ENCODE results near the gene STAT4.

DNA sequence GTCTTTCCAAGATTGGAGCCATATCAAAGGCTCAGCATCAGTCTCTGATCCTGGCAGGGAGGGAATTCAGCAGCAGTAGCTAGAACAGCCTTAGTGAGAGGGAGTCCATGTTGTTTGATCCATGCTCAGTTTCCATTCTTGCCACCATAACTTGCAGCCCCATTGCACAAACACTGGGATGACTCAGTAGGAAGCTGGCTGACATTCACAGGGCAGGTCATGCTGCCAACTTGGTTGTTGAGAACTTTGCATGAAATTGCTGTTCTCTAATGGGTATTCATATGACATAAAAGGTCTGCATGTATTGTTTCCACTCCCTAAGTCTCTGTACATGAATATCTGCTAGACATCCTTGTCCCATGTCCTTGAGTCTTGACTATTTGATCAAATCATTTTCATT is 29.9 kb upstream of the STAT4 start:
- TF ChIP-seq POLR2AphosphoS5 (IDR thresholded peaks at IDR 0.05; ENCODE audit: low read depth, low read length): no peak
- no peak for TF ChIP-seq NFIC (IDR thresholded peaks at IDR 0.05; ENCODE audit: borderline replicate concordance)
- TF ChIP-seq, protein P1, sequence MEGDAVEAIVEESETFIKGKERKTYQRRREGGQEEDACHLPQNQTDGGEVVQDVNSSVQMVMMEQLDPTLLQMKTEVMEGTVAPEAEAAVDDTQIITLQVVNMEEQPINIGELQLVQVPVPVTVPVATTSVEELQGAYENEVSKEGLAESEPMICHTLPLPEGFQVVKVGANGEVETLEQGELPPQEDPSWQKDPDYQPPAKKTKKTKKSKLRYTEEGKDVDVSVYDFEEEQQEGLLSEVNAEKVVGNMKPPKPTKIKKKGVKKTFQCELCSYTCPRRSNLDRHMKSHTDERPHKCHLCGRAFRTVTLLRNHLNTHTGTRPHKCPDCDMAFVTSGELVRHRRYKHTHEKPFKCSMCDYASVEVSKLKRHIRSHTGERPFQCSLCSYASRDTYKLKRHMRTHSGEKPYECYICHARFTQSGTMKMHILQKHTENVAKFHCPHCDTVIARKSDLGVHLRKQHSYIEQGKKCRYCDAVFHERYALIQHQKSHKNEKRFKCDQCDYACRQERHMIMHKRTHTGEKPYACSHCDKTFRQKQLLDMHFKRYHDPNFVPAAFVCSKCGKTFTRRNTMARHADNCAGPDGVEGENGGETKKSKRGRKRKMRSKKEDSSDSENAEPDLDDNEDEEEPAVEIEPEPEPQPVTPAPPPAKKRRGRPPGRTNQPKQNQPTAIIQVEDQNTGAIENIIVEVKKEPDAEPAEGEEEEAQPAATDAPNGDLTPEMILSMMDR (IDR thresholded peaks at IDR 0.05): no peak
- no peak for TF ChIP-seq EZH2phosphoT487 (IDR thresholded peaks at IDR 0.05; ENCODE audit: borderline replicate concordance, low read depth)
- TF ChIP-seq FOSL2 (IDR thresholded peaks at IDR 0.05; ENCODE audit: borderline replicate concordance, low read depth): peak; percentile 19; the same call in 1 of the 2 replicates
- no peak for TF ChIP-seq REST (IDR thresholded peaks at IDR 0.05; ENCODE audit: low read depth, low read length)
- no peak for TF ChIP-seq TAF1 (IDR thresholded peaks at IDR 0.05; ENCODE audit: borderline replicate concordance, low read depth, low read length)
- no peak for TF ChIP-seq YY1 (IDR thresholded peaks at IDR 0.05; ENCODE audit: low read depth)
- no peak for TF ChIP-seq SMC3 (IDR thresholded peaks at IDR 0.05; ENCODE audit: low read depth, low read length)
